Measurements from ENCODE around the gene PRKN.

GRCh38 chr6:161477876-161478425 is 1249.6 kb downstream of the PRKN start:
- no peak for TF ChIP-seq TOX (CRISPR knock-in tag; IDR thresholded peaks at IDR 0.05; ENCODE audit: borderline replicate concordance)
- no peak for TF ChIP-seq ZNF565 (CRISPR knock-in tag; conservative IDR thresholded peaks at IDR 0.05; ENCODE audit: low read depth)
- TF ChIP-seq PATZ1 (CRISPR knock-in tag; IDR thresholded peaks at IDR 0.05; ENCODE audit: borderline replicate concordance): no peak
- no peak for TF ChIP-seq OSR1 (CRISPR knock-in tag; IDR thresholded peaks at IDR 0.05)
- no peak for TF ChIP-seq GLIS3 (CRISPR knock-in tag; IDR thresholded peaks at IDR 0.05)
- TF ChIP-seq ZNF70 (CRISPR knock-in tag; IDR thresholded peaks at IDR 0.05): no peak
- TF ChIP-seq CSRNP3 (CRISPR knock-in tag; IDR thresholded peaks at IDR 0.05): no peak

Data from SK-N-SH treated with all-trans-retinoic acid at 6 μM for 48 hours (cell line).